Stomach smooth muscle (tissue), 2 donors: Measurements from ENCODE around the gene PODNL1.

Experiments used
- H3K27ac ChIP-seq: one replicate; pipeline ENCODE4 v1.7.0; 2013; ENCODE audit warnings: mild to moderate bottlenecking, low read length, inconsistent platforms
- H3K27me3 ChIP-seq, 2 donors: one replicate each; pipeline ENCODE4 v1.7.0; 2013; ENCODE audit warnings: low read length in 2 of 2; ENCODE audit not compliant: insufficient read depth in 2 of 2, control insufficient read depth in 1 of 2
- H3K36me3 ChIP-seq, 2 donors: one replicate each; pipeline ENCODE4 v1.7.0; 2013; ENCODE audit warnings: low read length in 2 of 2; ENCODE audit not compliant: control insufficient read depth in 2 of 2, insufficient read depth in 2 of 2
- H3K4me1 ChIP-seq: one replicate; pipeline ENCODE4 v1.7.0; 2013; ENCODE audit warnings: low read length; ENCODE audit not compliant: control insufficient read depth, insufficient read depth
- H3K4me3 ChIP-seq, 2 donors: one replicate each; pipeline ENCODE4 v1.7.0; 2013; ENCODE audit warnings: low read length in 2 of 2
- H3K9ac ChIP-seq, 2 donors: one replicate each; pipeline ENCODE4 v1.7.0; 2013; ENCODE audit warnings: low read length in 2 of 2, mild to moderate bottlenecking in 1 of 2
- H3K9me3 ChIP-seq, 2 donors: one replicate each; pipeline ENCODE4 v1.7.0; 2013; ENCODE audit warnings: low read length in 2 of 2; ENCODE audit not compliant: control insufficient read depth in 2 of 2
- donor health status: healthy.
- donor health status: Pancreatic carcinoma.

The PODNL1 gene

GRCh38 chr19:13906910-13907309 is 31.3 kb downstream of the PODNL1 start:
- Histone ChIP-seq H3K4me1 (peaks cover 16% of the 10 kb centered on the region), H3K9ac (peak overlapping the region; percentile 70 to 82), H3K4me3 (peak overlapping the region; percentile 57 to 81), H3K27me3 (no peaks in the 10 kb centered on the region), H3K36me3 (peaks cover 0 to 4% of the 10 kb centered on the region in 2 donors), H3K9me3 (no peaks in the 10 kb centered on the region), H3K27ac (no peak overlapping the region)

GRCh38 chr19:13906521-13906904 is 31.7 kb downstream of the PODNL1 start:
- Histone ChIP-seq H3K4me1 (peaks cover 16% of the 10 kb centered on the region), H3K36me3 (peaks cover 0 to 3% of the 10 kb centered on the region in 2 donors), H3K27me3 (no peaks in the 10 kb centered on the region), H3K9ac (peak overlapping the region; percentile 70 to 82), H3K9me3 (no peaks in the 10 kb centered on the region), H3K4me3 (peak overlapping the region; percentile 57 to 81), H3K27ac (no peak overlapping the region)

- Histone ChIP-seq H3K27me3 (no peaks in the 10 kb centered on the region), H3K4me3 (peak within 1 kb of the TSS; percentile 57 to 81), H3K4me1 (peaks cover 16% of the 10 kb centered on the region), H3K36me3 (peaks cover 0 to 2% of the 10 kb centered on the region in 2 donors), H3K27ac (no peak within 1 kb of the TSS), H3K9ac (peak within 1 kb of the TSS; percentile 70 to 82), H3K9me3 (no peaks in the 10 kb centered on the region)
Observed at GRCh38 chr19:13905634-13906520, 32.3 kb downstream of the PODNL1 start, which contains the start of the genes BRME1 and CC2D1A. BRME1 (minus strand) TSS chr19:13906117; CDS start chr19:13904892, 1,225 bp downstream. CC2D1A (plus strand) TSS chr19:13906201; CDS start chr19:13906442, 241 bp downstream.

- Histone ChIP-seq H3K27ac (no peak overlapping the region), H3K4me1 (peaks cover 16% of the 10 kb centered on the region), H3K9me3 (no peaks in the 10 kb centered on the region), H3K4me3 (no peak overlapping the region), H3K36me3 (no peaks in the 10 kb centered on the region), H3K9ac (no peak overlapping the region), H3K27me3 (no peaks in the 10 kb centered on the region)
Observed at GRCh38 chr19:13902993-13903555, 35.1 kb downstream of the PODNL1 start.

GRCh38 chr19:13899912-13900584 is 38.2 kb downstream of the PODNL1 start:
- H3K4me3 ChIP-seq = no peak overlapping the region
- H3K9ac ChIP-seq = no peak overlapping the region
- no peaks in the 10 kb centered on the region for H3K9me3 ChIP-seq
- no peaks in the 10 kb centered on the region for H3K27me3 ChIP-seq
- no peak overlapping the region for H3K27ac ChIP-seq
- no peaks in the 10 kb centered on the region for H3K36me3 ChIP-seq
- no peaks in the 10 kb centered on the region for H3K4me1 ChIP-seq

GRCh38 chr19:13899393-13899792 is 38.8 kb downstream of the PODNL1 start:
- no peak overlapping the region for H3K9ac ChIP-seq
- no peaks in the 10 kb centered on the region for H3K4me1 ChIP-seq
- no peaks in the 10 kb centered on the region for H3K36me3 ChIP-seq
- H3K4me3 ChIP-seq = no peak overlapping the region
- H3K9me3 ChIP-seq = no peaks in the 10 kb centered on the region
- no peak overlapping the region for H3K27ac ChIP-seq
- no peaks in the 10 kb centered on the region for H3K27me3 ChIP-seq

GRCh38 chr19:13896227-13896626 is 42.0 kb downstream of the PODNL1 start:
- no peaks in the 10 kb centered on the region for H3K36me3 ChIP-seq
- no peak overlapping the region for H3K4me3 ChIP-seq
- H3K9ac ChIP-seq = no peak overlapping the region
- no peak overlapping the region for H3K27ac ChIP-seq
- H3K9me3 ChIP-seq = no peaks in the 10 kb centered on the region
- H3K27me3 ChIP-seq = no peaks in the 10 kb centered on the region
- no peaks in the 10 kb centered on the region for H3K4me1 ChIP-seq

- Histone ChIP-seq H3K9ac (no peak overlapping the region), H3K9me3 (no peaks in the 10 kb centered on the region), H3K36me3 (no peaks in the 10 kb centered on the region), H3K4me3 (no peak overlapping the region), H3K27me3 (no peaks in the 10 kb centered on the region), H3K4me1 (no peaks in the 10 kb centered on the region), H3K27ac (no peak overlapping the region)
Observed at GRCh38 chr19:13894552-13894951, 43.7 kb downstream of the PODNL1 start.

- H3K27me3 ChIP-seq = no peaks in the 10 kb centered on the region
- no peaks in the 10 kb centered on the region for H3K36me3 ChIP-seq
- H3K9me3 ChIP-seq = no peaks in the 10 kb centered on the region
- H3K4me3 ChIP-seq = no peak overlapping the region
- no peak overlapping the region for H3K9ac ChIP-seq
- H3K27ac ChIP-seq = no peak overlapping the region
- no peaks in the 10 kb centered on the region for H3K4me1 ChIP-seq
Observed at GRCh38 chr19:13892870-13893269, 45.3 kb downstream of the PODNL1 start.

GRCh38 chr19:13890136-13890535 is 48.1 kb downstream of the PODNL1 start:
- H3K27me3 ChIP-seq = no peaks in the 10 kb centered on the region
- H3K4me3 ChIP-seq = no peak overlapping the region
- H3K9me3 ChIP-seq = no peaks in the 10 kb centered on the region
- no peaks in the 10 kb centered on the region for H3K4me1 ChIP-seq
- H3K36me3 ChIP-seq = no peaks in the 10 kb centered on the region
- H3K9ac ChIP-seq = no peak overlapping the region
- no peak overlapping the region for H3K27ac ChIP-seq
